MCF 10A (cell line): Measurements from ENCODE around the gene CNDP2. TPM values are rescaled to one million over a fixed set of nuclear protein-coding genes. Genes with fewer than 3 reads are reported as not detected.

Source experiments
- BruUV-seq: library from RNA; stranded (reverse); fragments of 400-500 nt; replicated peaks from 2 replicates; lab custom pipeline; 2021; lab: Mats Ljungman, UMichigan
- CTCF ChIA-PET: fragments of 300-600 bp; sonication (Branson Sonifier 250); formaldehyde crosslinking; extraction: SDS; loops from one replicate; lab custom pipeline; 2021; ENCODE audit warnings: antibody characterized with exemption, inconsistent platforms; lab: Yijun Ruan, JAX
- POLR2A ChIA-PET: fragments of 300-600, 350-650 bp; sonication (Branson Sonifier 250); formaldehyde crosslinking; extraction: SDS; loops from one replicate; lab custom pipeline; 2020; ENCODE audit warnings: antibody characterized with exemption, inconsistent platforms; lab: Yijun Ruan, JAX
- DNase-seq: peaks from one replicate; pipeline ENCODE4 v3.0.0-alpha.2; 2018; ENCODE audit not compliant: unreplicated experiment
- H3K27ac Mint-ChIP-seq: one replicate; pipeline ENCODE4 v1.8.0; 2022; ENCODE audit warnings: mild to moderate bottlenecking, low read depth, mixed read lengths; ENCODE audit not compliant: unreplicated experiment
- H3K27me3 Mint-ChIP-seq: one replicate; pipeline ENCODE4 v1.8.0; 2022; ENCODE audit warnings: mixed read lengths; ENCODE audit not compliant: insufficient read depth, unreplicated experiment
- H3K36me3 Mint-ChIP-seq: one replicate; pipeline ENCODE4 v1.8.0; 2022; ENCODE audit warnings: mild to moderate bottlenecking, moderate library complexity, mixed read lengths; ENCODE audit not compliant: insufficient read depth, unreplicated experiment
- H3K4me1 Mint-ChIP-seq: one replicate; pipeline ENCODE4 v1.8.0; 2022; ENCODE audit warnings: mixed read lengths; ENCODE audit not compliant: insufficient read depth, unreplicated experiment
- H3K4me3 Mint-ChIP-seq: one replicate; pipeline ENCODE4 v1.8.0; 2022; ENCODE audit warnings: mild to moderate bottlenecking, moderate library complexity, mixed read lengths; ENCODE audit not compliant: unreplicated experiment
- H3K9me3 Mint-ChIP-seq: one replicate; pipeline ENCODE4 v1.8.0; 2022; ENCODE audit warnings: mixed read lengths; ENCODE audit not compliant: unreplicated experiment
- CTCF ChIP-seq: fragments of 200-600 bp; IDR thresholded peaks from one replicate; pipeline ENCODE4 v1.8.0; 2022; ENCODE audit warnings: antibody characterized with exemption, mild to moderate bottlenecking; ENCODE audit not compliant: unreplicated experiment
- intact Hi-C: fragments of 100-400 bp; cut with micrococcal nuclease; formaldehyde crosslinking; loops from 2 replicates; pipeline ENCODE4 v1.14.1; 2022
- total RNA-seq: library from RNA; stranded (reverse); gene quantifications from 2 replicates; pipeline ENCODE4 v1.2.3, GENCODE V29; 2022

Gene CNDP2
- total RNA-seq, 1 experiment from 2014 or later, result 194 TPM

- peaks cover 37% of the 10 kb centered on the region for H3K27me3 Mint-ChIP-seq
- POLR2A ChIA-PET, result interaction anchor here (0.8 kb wide), 1 partner anchor 24 kb away, joined by 5 read pairs; the partner anchor contains the start of gene ZNF407
Measured at GRCh38 chr18:74573053-74573452, 76.9 kb downstream of the CNDP2 start.

More at GRCh38 chr18:74573053-74573452, 76.9 kb downstream of the CNDP2 start:
- no peak for TF ChIP-seq CTCF
- no peaks in the 10 kb centered on the region for H3K9me3 Mint-ChIP-seq
- CTCF ChIA-PET, result interaction anchor here (0.7 kb wide), 1 partner anchor 1409 kb away, joined by 4 read pairs; no protein-coding TSS in a partner anchor
- no peaks in the 10 kb centered on the region for H3K36me3 Mint-ChIP-seq
- intact Hi-C loops, result no loop called here
- no TSS peak for BruUV-seq
- no peaks in the 10 kb centered on the region for H3K4me1 Mint-ChIP-seq
- no peak for DNase-seq
- H3K4me3 Mint-ChIP-seq, result no peak overlapping the region
- no peak overlapping the region for H3K27ac Mint-ChIP-seq

Other genes starting within 250 kb of the CNDP2 start
- 19.4 and 27.5 TPM in 2 replicates for gene CYB5A, start 204.4 kb upstream of the CNDP2 start, total RNA-seq
- not detected in 2 replicates for gene C18orf63, start 180.5 kb upstream of the CNDP2 start, total RNA-seq
- gene DIPK1C, start 39.1 kb upstream of the CNDP2 start, total RNA-seq, result not detected in 2 replicates
- not detected in 2 replicates for gene CNDP1, start 38.1 kb downstream of the CNDP2 start, total RNA-seq
- gene ZNF407, start 101.5 kb downstream of the CNDP2 start, total RNA-seq, result 9.5 and 9.9 TPM in 2 replicates